NCI-H774 (cell line): ENCODE results near the gene PLXNC1.

Source experiments
- DNase-seq: peaks from one replicate; lab custom pipeline; 2025; lab: John Stamatoyannopoulos, UW

The PLXNC1 gene

DNA sequence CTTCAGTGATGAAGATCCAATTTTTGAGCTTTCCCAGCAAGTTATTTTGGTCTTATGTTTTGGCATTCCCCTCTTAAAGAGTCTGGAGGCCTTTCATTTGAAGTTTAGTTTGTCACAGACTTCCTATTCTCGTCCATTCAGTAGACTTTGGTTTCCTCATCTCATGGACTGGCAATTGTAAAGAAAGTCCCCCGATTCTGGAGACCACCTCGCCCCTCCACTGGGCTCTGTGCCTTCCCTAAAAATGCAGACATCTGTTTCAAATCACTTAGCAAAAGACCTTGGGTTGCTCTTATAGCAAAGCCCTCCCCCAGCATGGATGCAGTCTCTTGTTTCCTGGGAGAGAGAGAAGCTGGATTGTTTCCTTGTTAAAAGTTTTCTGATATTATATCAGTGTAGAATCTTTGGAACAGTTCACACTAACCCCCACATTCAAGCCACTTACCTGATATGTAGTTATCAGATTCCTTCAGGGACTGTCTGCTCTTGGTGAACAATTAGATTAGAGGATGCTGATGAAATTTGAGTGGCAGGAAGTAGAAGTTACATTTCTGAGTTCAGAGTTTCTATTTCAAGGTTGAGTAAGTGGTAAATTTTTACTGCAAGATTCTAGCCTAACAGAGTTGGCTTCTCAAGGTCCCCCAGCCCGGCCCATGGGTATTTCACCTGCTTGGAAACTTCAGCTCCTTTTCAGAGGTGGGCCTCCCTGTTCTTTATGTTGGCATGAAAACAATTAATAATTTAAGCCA, 56.3 kb downstream of the PLXNC1 start:
- no peak for DNase-seq

DNA sequence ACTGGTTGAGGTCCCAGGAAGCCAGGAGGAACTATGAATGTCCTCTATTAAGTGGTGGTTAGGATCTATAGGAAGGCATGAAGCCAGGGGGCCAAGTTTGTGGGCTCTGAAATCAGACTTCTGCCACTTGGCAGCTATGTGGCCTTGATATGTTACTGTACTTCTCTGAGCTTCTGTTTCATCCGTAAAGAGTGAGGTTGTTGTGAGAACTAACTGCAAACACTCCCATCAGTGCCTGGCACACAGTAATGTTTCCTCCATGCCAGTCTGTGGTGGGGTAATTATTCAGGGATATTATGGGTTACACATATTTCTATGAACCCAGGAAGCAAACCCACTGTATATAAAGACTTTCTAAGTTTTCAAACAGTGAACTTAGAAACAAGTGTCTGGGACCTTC, 57.4 kb downstream of the PLXNC1 start:
- DNase-seq = no peak

DNA sequence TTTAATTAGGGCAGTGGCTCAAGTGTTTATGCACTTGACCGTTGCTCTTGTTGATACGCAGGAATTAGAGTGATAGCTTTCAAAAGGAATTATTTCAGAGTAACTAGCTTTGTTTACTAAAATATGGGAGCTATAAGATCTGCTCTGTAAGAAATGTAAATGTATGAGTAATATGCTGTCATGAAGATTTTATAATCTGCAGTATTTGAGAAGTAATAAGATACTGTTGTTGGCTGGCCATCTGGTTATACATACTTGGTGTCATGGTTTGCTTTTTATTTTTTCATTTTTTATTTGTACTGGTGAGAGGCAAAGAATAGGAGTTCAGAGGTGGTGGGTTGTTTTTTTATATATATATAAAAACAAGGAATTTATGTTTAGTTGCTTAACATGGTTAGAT, 58.5 kb downstream of the PLXNC1 start:
- no peak for DNase-seq

DNA sequence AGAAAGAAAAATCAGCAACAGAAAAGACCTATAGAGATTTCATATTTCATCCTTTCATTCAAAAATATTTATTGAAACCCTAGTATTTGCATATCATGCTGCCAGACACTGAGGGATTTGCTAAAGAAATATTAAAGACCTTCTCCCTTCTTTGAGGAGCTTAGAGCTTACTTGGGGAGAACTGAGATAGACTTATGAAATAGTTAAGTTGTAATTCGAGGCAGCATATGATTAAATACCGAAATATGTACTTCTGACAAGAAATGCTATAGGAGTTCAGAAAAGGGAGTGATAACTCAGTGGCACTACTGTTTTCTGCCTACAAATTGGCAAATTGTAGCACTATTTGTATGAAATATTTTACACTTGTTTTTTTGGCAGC, 59.1 kb downstream of the PLXNC1 start:
- DNase-seq = no peak

DNA sequence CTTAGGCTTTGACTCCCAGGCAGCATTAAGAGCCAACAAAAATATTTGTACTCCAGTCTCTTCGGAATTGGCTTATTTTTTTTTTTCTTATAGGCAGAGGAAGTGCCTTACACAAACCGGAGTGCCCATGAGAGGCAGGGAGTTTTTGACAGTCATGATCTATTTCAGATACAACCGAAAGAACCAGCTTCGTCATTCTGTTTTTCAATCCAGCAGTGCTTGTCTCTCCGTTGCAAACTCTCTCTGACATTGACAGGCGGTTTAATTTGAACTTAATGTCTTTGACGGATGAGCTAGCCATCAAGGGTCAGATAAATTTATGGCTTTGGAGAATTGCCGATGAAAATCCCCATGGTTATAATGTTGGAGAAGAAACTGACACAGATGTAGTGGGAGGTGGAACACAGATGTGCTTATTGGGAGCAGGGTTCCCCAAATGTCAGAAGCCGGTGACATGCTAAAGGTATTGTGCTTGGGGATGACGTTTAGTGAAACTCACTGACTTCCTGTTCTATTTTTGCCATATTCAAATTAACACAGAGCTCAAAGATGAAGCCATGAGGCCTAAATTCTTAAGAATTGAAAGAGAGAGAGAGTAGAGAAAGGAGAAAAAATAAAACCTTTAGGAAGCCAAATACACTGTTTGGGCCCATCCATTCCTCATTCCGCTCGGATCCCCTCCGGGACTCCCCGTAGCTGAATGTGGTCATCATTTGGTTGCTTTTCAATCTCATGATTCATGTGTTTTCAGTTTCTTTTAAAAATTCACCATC, 59.7 kb downstream of the PLXNC1 start:
- no peak for DNase-seq

DNA sequence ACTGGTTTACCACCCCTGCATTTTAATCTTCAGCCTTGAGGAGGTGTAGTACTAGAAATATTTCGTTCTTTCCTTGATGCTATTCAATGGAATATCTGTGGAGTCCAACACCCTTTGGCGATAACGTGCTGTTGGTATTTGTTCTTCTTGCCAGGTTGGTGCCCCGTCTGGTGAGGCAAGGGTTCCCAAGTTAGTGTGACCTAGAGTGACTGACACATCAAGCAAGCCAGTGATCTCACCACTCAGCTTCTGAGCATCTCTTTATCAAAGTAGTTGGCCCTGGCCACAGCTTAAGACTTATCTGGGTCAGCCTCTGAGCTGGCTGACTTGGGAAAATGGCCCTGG, 60.2 kb downstream of the PLXNC1 start:
- no peak for DNase-seq

DNA sequence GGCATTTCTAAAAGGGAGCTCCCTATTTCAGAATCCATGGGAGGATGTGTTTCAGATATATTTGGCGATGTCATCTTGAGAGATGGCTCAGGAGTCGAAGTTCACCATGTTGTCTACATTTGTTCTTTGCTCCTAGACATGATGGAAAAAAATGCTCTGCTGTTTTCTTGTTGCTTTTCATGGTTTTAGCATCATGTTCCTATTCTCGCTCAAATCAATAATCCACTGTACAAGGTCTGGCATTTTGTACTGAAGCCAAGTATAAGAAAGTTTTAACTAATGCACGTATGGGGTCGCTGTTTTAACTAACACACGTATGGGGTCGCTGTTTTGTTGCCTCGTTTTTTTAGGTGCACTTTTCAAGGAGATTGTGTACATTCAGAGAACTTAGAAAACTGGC, 60.9 kb downstream of the PLXNC1 start:
- DNase-seq = no peak

DNA sequence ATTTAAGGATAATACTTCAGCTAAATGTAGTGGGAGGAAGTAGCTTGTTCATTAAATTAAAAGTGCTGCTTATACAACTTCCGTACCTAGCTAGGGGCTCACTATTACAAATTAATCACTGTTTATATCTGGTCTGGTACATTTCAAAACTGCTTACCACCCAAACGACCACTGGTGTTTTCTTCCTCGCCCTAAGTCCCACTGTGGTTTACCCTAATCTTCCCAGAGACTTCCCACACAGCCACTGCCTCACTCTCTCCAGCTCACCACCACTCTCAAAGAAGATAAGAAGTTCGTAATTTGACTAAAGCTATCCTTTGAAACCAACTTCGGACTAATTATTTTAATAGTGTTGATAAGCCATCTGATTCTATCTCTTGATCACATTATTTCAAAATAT, 62.6 kb downstream of the PLXNC1 start:
- no peak for DNase-seq

DNA sequence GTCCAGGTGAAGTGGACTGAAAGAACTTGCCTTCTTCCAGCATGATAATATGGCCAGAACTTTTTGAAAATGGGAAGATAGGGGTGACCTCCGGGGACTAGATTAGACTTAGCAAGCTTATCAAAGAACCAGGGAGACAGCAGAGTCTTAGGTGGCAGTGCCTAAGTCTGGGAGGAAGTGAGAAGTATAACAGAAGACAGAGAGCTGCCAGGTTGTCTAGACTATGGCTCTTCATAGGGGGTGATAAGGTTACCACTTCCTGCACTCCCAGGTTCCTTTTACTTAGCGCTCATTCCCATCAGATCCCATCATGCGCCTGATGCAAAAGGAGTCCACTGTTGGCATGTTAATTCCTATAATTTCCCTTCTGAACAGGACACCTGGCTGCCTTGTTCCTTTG, 69.9 kb downstream of the PLXNC1 start:
- DNase-seq = no peak

DNA sequence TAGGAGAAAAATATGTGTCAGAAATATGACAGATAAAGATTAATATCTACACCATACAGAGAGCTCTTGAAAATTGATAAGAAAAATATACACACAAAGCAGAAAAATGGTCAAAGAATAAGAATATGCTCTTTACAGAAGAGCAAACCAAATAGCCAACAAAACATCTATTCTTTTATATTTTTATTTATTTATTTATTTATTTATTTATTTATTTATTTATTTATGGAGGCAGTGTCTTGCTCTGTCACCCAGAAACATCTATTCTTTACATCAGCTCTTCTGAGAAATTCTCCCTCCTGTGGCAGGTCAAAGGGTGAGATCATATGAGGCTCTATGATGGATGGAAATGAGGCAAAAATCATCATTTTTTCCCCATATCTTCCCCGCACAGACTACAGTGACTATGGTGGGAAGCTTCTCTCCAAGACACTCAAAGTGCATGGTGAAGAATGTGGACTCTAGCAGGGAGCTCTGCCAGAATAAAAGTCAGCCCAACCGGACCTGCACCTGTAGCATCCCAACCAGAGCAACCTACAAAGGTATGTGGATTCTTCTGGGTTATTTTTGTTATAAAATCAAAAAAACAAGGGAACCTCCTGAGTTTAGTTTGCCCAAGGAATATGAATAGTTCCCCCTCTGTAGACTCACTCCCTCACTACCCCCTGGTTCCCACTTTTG, 71.4 kb downstream of the PLXNC1 start:
- DNase-seq = no peak

DNA sequence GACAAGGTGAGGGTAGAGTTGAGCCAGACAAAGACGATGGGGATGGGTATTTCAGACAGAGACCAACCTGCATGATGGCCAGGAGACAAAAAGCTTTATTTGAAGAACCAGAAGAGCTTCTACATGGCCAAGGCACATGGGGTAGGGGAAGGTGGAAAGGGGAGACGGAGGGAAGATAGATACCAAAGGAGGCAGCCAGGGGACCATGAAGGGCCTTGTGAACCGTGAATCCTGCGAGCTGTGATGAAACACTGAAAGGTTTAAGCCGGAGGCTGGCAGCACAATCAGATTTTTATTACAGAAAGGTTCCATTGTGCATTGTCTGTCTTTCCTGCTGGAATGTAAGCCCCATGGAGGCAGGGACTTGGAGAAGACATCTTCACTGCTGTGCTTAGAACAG, 72.4 kb downstream of the PLXNC1 start:
- no peak for DNase-seq

DNA sequence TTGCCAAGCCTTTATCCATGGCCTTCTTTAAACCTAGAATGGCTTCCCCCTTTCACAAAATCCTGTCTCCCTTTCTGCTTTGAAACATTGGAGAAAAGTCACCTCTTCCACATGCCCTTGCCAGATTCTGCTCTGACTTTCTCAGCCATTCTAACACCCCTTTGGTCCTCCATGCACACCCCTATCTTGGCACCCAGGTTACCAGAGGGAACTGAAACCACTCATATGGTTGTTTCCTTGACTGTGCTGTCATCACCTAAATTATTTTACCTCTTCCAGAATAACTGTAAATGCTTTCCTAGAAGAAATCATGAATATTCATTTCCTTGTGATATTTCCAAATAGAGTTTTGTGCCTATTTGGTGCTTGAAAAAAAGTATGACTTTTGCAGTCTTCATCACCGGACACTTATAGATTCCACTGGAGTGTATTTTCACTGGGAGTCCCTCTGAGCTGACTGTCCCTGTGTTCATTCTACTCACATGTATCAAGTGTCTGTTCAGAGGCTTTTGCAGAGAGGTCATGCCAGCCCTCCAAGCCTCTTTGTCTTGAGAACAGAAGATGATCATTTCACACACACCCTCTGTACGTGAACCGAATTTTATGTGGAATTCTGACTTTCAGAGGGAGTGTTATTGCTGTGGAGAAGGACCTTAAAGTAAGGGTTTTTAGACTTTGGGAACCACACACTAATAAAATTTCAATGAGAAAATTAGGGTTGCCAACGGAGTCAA, 74.1 kb downstream of the PLXNC1 start:
- DNase-seq = no peak

DNA sequence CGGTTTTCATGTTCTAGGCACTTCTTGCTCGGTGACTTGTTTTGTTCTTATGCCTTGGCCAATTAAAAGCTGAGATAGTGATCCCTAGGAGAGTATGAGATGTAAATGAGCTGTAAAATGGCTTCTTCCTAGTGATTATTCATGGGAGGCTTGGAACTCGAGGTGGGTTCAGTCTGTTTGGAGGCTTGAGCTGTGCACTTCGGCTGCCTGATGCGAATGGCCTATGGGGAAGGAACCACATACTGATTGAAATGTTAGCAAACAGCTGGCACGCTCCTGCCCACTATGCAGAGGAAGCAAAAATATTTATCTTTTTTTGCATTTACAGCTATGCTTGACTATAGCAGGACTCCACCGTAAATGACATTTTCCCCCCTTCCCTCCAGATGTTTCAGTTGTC, 75.5 kb downstream of the PLXNC1 start:
- DNase-seq = no peak

DNA sequence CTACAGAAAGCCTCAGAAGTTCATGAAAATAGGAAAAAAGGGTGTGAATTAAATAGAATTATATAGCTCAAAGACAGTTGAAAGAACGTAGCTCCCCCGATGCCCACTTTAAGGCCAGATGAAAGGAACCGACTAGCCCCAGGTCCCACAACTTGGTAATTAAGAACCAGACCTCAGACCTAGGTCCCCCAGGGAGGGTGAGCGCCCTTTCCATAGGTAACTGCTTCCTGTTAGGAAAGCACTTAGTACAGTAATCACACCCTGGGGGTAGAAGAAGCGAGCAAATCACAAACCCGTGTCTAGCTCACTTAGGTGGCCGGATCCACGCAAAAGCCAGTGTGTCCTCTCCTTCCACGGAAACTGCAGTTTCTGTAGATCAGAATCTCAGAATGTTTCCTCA, 77.1 kb downstream of the PLXNC1 start:
- no peak for DNase-seq

DNA sequence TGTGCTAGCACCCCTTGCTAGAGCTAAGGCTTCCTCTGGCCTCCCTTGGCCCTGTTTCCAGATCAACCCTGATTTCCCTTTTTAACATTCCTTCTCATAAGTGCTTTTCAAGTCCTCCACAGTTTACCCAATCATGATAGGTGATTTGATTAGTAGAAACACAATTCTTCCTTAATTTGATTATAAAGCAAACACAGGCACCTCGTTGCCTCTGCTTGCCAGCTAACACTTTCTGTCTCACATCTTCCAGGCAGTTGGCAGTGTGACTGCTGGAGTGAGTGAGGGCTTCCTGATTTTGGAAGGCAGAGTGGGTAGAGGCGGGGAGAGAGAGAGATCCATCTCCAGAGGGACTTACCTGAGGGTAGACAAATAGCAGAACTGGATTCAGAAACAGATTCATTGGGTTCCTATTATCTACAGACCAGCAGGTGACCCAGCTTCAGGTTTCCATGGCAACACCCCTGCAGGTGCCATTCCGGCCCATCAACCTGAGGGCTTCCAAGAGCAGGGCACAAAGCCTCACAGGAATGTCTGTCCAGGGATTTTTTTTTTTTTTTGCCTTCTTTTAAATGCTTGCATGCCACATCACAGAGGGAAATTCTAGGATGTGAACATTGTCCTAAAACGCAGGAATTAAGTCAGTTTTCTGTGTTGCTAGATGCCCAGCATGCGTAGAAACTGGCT, 77.7 kb downstream of the PLXNC1 start:
- DNase-seq = no peak

DNA sequence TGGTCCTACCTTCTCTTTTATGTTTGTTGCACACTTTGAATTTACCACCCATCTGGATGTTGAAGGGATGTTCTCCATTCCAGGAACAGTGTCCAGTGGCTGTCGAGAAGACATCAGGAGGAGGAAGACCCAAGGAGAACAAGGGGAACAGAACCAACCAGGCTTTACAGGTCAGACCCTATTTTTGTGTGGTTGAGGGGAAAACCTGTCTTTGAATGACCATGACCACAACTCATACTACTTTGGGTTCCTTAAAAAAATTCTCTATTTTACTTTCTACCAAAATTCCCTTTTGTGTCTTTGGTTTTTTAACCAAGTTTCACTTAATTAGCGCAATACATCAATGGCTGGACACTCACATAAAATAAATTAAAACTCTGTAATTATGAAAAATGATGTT, 78.7 kb downstream of the PLXNC1 start:
- DNase-seq = no peak

DNA sequence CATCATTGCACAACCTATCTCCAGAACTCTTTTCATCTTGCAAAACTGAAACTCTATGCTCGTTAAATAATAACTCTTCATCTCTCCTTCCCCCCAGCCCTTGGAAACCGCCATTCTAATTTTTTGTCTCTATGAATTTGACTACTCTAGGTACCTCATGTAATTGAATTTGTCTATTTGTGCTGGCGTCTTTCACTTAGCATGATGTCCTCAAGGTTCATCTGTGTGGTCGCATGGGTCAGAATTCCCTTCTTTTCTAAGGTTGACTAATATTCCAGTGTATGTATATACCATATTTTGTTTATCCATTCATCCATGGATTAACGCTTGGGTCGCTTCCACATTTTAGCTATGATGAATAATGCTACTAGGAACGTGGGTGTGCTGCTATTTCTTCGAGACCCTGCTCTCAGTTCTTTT, 80.1 kb downstream of the PLXNC1 start:
- no peak for DNase-seq

DNA sequence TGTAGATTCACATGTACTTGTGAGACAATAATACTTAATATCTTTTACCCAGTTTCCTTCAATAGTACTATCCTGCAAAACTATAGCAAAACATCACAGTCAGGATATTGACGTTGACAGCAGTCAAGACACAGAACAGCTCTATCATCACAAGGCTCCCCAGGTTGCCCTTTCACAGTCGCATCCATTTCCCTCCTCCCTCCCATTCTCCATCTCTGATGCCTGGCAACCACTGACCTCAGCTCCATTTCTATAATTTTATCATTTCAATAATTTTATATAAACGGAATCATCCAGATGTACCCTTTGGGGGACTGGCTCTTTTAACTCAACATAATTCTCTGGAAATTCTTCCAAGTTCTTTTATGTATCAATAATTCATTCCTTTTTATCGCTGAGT, 81.5 kb downstream of the PLXNC1 start:
- DNase-seq = no peak

DNA sequence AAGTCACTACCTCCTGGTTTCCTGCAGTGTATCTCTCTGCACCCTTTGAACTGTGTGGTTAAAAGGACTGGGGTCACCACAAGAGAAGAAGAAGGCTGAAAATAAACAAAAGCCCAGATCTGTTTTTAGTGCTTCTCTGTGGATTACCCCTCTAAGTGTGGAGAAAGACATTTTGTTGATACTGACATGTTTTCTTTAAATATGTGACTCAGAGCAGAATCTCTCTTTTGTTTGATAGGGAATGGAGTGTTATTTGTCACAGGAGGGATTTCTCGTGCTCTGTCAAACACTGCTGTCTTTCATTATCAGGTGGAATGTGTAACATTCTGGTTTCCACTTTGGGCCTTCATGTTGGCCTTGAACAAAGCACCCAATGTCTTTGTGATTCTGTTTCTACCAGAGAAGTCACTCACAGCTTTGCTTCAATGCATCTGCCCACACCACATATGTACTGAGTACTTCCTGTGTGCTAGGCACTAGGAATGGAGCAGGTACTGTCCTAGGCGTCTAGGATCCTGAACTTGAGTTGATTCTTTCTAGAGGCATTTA, 82.1 kb downstream of the PLXNC1 start:
- DNase-seq = no peak

DNA sequence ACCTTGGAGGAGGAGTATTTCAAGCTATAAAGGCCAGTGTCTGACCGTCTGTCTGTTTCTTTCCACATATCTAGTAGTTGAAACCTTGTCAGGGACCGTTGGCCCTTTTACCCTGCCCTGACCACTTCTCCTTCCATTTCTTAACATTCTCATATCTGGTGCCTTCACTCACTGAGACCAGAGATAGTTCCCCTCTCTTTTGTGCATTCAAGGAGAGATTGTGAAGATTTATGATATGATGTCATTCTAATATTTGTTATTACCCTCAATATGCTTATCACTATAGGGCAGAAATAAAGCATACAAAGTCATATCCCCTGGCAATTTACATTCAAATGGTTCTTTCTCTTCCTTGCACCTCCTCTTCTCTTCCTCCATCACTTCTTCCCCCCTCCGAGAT, 83.3 kb downstream of the PLXNC1 start:
- DNase-seq = no peak

DNA sequence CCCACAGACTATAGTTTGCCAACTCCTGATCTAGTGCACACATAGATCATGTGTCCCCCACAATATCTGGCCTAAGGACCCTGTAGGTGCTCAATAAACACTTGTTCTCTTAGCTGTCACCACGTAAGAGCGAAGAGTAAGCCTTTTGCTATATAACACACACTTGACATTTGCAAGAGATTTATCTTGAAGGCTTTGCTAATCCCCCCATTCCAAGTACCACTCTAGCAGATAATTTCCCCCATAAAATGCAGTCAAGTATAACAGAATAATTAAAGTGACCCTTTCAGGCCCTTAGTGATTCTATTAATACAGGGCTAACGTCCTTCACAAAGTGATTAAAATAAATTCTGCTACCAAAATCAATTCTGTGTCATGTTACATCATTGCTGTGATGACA, 87.5 kb downstream of the PLXNC1 start:
- DNase-seq = no peak
